GM18505 (cell line): Measurements from ENCODE around the gene TRPM2.

Source experiments
- ATAC-seq: cut with Tn5 transposase; IDR thresholded peaks from one replicate; pipeline ENCODE4 v1.9.1; 2021; ENCODE audit not compliant: unreplicated experiment
- POLR2A ChIP-seq: IDR thresholded peaks from 4 replicates; pipeline ENCODE4 v1.6.1; 2011; ENCODE audit warnings: borderline replicate concordance; ENCODE audit not compliant: insufficient read depth, insufficient read length; ENCODE audit errors: extremely low read depth

TRPM2 gene

GRCh38 chr21:44418108-44418875, 64.9 kb downstream of the TRPM2 start:
- no peak for ATAC-seq
- no peak for TF ChIP-seq POLR2A

GRCh38 chr21:44418876-44419230, 65.4 kb downstream of the TRPM2 start:
- no peak for ATAC-seq

GRCh38 chr21:44419679-44420078, 66.3 kb downstream of the TRPM2 start:
- no peak for ATAC-seq
- TF ChIP-seq POLR2A, result no peak

More at GRCh38 chr21:44418876-44419230, 65.4 kb downstream of the TRPM2 start:
- TF ChIP-seq POLR2A, result no peak

GRCh38 chr21:44420416-44421205, 67.2 kb downstream of the TRPM2 start:
- ATAC-seq, result no peak
- no peak for TF ChIP-seq POLR2A

GRCh38 chr21:44421901-44422840, 68.8 kb downstream of the TRPM2 start:
- TF ChIP-seq POLR2A, result no peak
- no peak for ATAC-seq

GRCh38 chr21:44423312-44423821, 69.9 kb downstream of the TRPM2 start:
- no peak for TF ChIP-seq POLR2A
- ATAC-seq, result no peak

- TF ChIP-seq POLR2A, result no peak
- ATAC-seq, result no peak
Measured at GRCh38 chr21:44423941-44424607, 70.7 kb downstream of the TRPM2 start.

GRCh38 chr21:44424608-44425306, 71.3 kb downstream of the TRPM2 start:
- no peak for ATAC-seq
- TF ChIP-seq POLR2A, result no peak

- TF ChIP-seq POLR2A, result no peak
- no peak for ATAC-seq
Measured at GRCh38 chr21:44425307-44425894, 72.0 kb downstream of the TRPM2 start.

- ATAC-seq, result no peak
- no peak for TF ChIP-seq POLR2A
Measured at GRCh38 chr21:44425895-44426662, 72.7 kb downstream of the TRPM2 start.

GRCh38 chr21:44426663-44427191, 73.3 kb downstream of the TRPM2 start:
- ATAC-seq, result no peak
- TF ChIP-seq POLR2A, result no peak
